CD4-positive, alpha-beta T cell treated with Interleukin-15 for 1 hour (primary cell): Measurements from ENCODE around the gene SLC45A3.
A peak's percentile ranks its signal among the peaks of the same experiment; 100 is the strongest.
"Not testable (repeated sequence)": the region's sequence is repeated elsewhere in the genome, so short reads cannot be mapped to it uniquely, and the experiment has no call there.

ENCODE experiments used
- DNase-seq: peaks from one replicate; pipeline ENCODE4 v3.0.0-alpha.2; 2020

The SLC45A3 gene

DNA sequence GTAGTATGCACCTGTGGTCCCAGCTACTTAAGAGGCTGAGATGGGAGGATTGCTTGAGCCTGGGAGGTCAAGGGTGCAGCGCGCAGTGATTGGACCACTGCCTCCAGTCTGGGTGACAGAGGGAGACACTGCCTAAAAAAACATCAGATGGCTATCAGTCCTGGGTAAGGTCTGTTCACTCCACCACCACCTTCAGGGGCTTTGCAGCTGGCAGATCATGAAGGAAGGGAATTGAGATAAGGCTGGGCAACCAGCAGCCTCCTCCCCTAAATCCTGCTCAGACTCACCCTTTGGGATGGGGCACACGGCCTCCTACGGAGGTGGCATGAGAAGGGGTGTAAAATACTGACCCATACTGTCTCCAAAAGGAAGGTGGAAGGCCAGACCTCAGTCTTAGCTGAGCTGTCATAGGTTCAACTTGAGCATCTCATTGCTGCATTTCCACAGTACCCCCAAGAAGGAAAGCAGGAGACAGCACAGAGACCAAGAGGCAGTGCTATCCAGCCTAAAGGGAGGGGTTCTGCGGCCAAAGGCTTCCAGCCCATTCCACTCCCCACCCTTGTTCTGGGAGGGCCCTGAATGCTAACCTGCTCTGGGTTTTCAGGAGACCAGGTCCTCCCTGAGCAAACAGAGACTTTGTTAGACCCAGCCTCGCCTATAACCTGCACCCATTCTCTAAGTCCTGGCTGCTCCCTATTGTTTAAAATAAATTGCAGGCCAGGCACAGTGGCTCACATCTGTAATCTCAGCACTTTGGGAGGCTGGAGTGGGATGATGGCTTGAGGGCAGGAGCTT is 13.7 kb downstream of the SLC45A3 start:
- DNase-seq: no peak

- no peak for DNase-seq
These were observed 14.9 kb downstream of the SLC45A3 start for GRCh38 chr1:205665201-205666045.

GRCh38 chr1:205664399-205665017 is 15.8 kb downstream of the SLC45A3 start:
- DNase-seq: no peak

DNA sequence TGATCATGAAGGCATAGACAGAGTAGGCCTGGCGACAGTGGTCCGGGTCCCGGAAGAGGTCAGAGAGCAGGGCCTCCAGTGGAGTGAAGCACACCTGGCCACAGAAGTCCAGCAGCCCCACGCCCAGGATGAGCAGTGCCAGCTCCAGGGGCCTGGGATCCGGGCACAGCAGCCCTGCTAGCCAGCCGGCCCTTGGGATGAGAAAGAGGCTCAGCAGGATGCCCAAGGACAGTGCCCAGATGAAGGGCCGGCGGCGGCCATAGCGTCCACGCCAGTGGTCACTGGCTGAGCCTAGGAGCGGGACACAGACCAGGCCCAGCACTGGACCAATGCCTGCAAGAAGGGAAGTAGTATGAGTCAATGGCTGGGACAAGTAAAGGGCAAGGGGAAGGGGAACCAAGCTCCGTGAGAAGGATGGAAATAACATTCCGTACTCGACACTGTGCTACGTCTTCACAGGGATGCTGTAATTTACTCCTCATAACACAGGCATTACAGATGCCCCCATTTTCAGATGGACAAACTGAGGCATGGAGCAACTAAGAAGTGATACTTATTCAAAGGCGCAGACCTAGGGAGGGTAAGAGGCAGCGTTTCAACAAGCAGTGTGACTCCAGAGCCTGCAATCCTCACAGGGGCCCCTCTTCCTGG is 16.9 kb downstream of the SLC45A3 start:
- DNase-seq: no peak

DNA sequence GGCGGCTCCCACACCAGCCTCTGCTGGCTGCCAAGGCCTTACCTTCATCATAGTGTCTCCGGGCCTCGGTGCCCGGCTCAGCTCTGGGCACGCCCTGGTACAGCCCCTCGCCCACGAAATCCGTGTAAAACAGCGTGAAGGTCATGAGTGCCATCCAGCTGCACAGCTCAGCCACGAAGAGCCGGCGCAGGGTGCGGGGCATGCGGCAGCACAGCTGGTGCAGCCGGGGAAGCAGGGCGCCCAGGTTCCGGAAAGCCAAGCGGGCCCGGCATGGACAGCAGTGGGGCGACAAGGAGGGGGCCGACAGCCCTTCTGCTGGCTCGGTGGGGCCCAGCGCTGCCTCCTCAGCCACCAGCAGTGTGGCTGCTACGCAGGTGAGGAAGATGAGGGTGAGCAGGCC is 17.5 kb downstream of the SLC45A3 start:
- DNase-seq: no peak

- DNase-seq: no peak
These were observed 18.1 kb downstream of the SLC45A3 start for GRCh38 chr1:205662135-205662738.

GRCh38 chr1:205661429-205662134 is 18.7 kb downstream of the SLC45A3 start:
- no peak for DNase-seq

DNA sequence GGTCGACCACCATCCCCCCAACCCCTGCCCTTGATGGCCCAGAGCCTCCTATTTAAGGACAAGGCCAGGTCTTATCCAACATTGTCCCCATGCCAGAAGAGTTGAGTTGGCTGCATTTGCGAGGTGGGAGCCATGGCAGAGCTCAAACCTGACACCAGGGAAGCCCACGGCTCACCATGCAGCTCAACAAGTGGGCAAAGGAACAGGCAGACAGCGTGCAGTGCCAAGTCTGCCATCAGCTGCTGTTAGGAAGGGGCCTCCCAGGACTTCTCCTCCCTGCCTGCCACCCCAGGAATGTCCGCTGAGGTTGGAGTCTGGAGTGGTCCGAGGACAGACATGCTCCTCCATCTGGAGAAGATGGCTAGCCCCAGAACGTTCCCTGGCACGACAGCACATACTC is 19.9 kb downstream of the SLC45A3 start:
- no peak for DNase-seq

GRCh38 chr1:205658943-205659581 is 21.2 kb downstream of the SLC45A3 start:
- peak; percentile 71 for DNase-seq

- DNase-seq: no peak
These were observed 24.1 kb downstream of the SLC45A3 start for GRCh38 chr1:205656236-205656635.

DNA sequence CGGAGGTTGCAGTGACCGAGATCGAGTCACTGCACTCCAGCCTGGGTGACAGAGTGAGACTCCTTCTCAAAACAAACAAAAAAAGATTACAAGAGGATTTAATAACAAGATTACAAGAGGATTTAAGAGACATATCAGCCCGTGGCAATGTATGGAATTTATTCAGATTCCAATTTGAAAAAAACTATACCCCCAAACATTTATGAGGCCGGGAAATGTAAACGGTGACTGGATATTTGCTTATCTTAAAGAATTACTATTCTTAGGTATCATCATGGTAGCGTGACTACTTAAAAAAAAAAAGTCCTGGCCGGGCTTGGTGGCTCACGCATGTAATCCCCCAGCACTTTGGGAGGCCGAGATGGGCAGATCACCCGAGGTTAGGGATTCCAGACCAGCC is 27.3 kb downstream of the SLC45A3 start:
- DNase-seq: no peak

DNA sequence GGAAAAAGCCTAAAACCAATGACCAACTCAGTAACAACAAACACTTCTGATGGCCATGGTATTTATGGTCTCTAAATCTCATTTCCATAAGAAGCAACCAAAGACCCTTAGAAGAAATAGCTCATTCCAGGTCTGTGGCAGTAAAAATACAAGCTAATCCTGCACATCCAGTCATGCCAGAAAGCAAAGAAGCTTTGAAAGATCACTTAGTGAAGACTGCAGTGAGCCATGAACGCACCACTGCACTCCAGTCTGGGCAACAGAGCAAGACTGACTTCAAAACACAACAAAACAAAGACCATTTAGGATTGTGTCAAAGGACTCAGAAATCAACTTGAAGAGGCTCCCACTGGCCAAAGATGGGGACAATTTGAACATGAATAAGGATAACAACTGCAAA is 30.1 kb downstream of the SLC45A3 start:
- DNase-seq: no peak

GRCh38 chr1:205645519-205645918 is 34.8 kb downstream of the SLC45A3 start:
- DNase-seq: no peak

GRCh38 chr1:205642679-205643307 is 37.5 kb downstream of the SLC45A3 start:
- DNase-seq: no peak

GRCh38 chr1:205639567-205639966 is 40.7 kb downstream of the SLC45A3 start:
- no peak for DNase-seq

DNA sequence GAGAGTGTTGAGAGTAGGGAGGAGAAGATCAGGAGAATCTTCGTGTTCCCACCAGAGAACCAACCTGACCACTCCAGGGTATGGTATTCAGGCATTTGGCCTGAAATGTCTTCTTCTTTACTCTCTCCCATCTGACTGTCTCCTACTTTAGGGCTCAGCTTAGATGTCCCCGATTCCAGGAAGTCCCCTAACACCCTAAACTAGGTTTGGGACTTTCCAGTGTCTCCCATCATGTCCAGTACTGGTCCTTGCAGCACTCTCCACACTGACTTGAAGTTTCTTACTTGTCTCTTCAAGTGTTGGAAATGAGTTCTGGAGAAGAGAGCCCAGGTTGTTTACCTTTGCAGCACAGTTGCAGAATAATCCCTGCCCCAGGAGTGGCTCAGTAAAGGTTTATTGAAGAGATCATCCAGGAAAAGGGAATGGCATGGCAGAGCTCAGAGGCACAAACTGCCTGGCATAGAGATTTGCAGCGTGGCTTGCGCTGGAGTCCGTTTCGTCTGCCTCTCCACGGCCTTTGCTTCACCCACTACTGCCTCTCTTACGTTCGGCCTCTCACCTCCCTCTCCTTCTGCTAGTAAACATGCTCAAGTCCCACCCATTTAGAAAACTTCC is 42.3 kb downstream of the SLC45A3 start:
- DNase-seq: no peak

DNA sequence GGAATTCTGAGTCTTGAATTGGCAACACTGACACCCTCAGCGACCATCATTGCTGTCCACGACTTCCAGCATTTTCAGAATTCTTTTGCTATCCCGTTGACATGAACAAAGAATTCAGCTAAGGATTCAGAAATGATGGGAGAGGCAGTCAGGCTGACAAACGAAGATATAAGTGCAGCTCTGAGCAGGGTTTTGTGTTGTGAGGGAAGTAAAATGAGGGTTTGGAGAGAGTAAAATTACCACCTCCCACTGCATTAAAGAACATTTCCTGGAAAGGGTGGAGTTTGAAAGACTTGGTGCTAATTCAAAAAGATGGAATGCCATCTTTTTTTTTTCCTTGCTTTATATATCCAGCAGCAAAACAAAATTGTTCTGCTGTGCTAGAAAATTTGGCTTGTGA is 43.6 kb downstream of the SLC45A3 start:
- DNase-seq: no peak

- DNase-seq: not testable (repeated sequence)
These were observed 44.2 kb downstream of the SLC45A3 start for GRCh38 chr1:205636138-205636530.

- DNase-seq: no peak
These were observed 46.8 kb downstream of the SLC45A3 start for GRCh38 chr1:205633421-205633976.

GRCh38 chr1:205632669-205633169 is 47.6 kb downstream of the SLC45A3 start:
- no peak for DNase-seq
